ENCODE results near the gene BACH2.
A peak's percentile ranks its signal among the peaks of the same experiment; 100 is the strongest.

Gene BACH2

GRCh38 chr6:90098627-90099026 lies 198.0 kb downstream of the BACH2 start:
- peak; percentile 38 for DNase-seq (ENCODE audit: low read depth)
- no peak overlapping the region for H3K4me3 ChIP-seq (ENCODE audit: control insufficient read depth, low read depth, low read length)
- TF ChIP-seq CTCF (conservative IDR thresholded peaks at IDR 0.05; ENCODE audit: control insufficient read depth, insufficient read depth, low read depth, low read length), result no peak

- peak; percentile 70 for TF ChIP-seq CTCF (conservative IDR thresholded peaks at IDR 0.05; ENCODE audit: control insufficient read depth, insufficient read depth, low read depth, low read length)
- no peak overlapping the region for H3K4me3 ChIP-seq (ENCODE audit: control insufficient read depth, low read depth, low read length)
- DNase-seq (ENCODE audit: low read depth), result peak; percentile 93
These were observed 198.6 kb downstream of the BACH2 start for GRCh38 chr6:90098001-90098531.

GRCh38 chr6:90097356-90097755 lies 199.3 kb downstream of the BACH2 start:
- TF ChIP-seq CTCF (conservative IDR thresholded peaks at IDR 0.05; ENCODE audit: control insufficient read depth, insufficient read depth, low read depth, low read length), result no peak
- DNase-seq (ENCODE audit: low read depth), result no peak
- H3K4me3 ChIP-seq (ENCODE audit: control insufficient read depth, low read depth, low read length), result no peak overlapping the region

GRCh38 chr6:90096818-90097217 lies 199.8 kb downstream of the BACH2 start:
- TF ChIP-seq CTCF (conservative IDR thresholded peaks at IDR 0.05; ENCODE audit: control insufficient read depth, insufficient read depth, low read depth, low read length), result no peak
- H3K4me3 ChIP-seq (ENCODE audit: control insufficient read depth, low read depth, low read length), result no peak overlapping the region
- no peak for DNase-seq (ENCODE audit: low read depth)

- TF ChIP-seq CTCF (conservative IDR thresholded peaks at IDR 0.05; ENCODE audit: control insufficient read depth, insufficient read depth, low read depth, low read length), result no peak
- peak; percentile 44 for DNase-seq (ENCODE audit: low read depth)
- no peak overlapping the region for H3K4me3 ChIP-seq (ENCODE audit: control insufficient read depth, low read depth, low read length)
These were observed 200.9 kb downstream of the BACH2 start for GRCh38 chr6:90095788-90096187.

- no peak for TF ChIP-seq CTCF (conservative IDR thresholded peaks at IDR 0.05; ENCODE audit: control insufficient read depth, insufficient read depth, low read depth, low read length)
- DNase-seq (ENCODE audit: low read depth), result no peak
- no peak overlapping the region for H3K4me3 ChIP-seq (ENCODE audit: control insufficient read depth, low read depth, low read length)
These were observed 201.5 kb downstream of the BACH2 start for GRCh38 chr6:90095145-90095544.

- DNase-seq (ENCODE audit: low read depth), result no peak
- H3K4me3 ChIP-seq (ENCODE audit: control insufficient read depth, low read depth, low read length), result no peak overlapping the region
- no peak for TF ChIP-seq CTCF (conservative IDR thresholded peaks at IDR 0.05; ENCODE audit: control insufficient read depth, insufficient read depth, low read depth, low read length)
These were observed 203.0 kb downstream of the BACH2 start for GRCh38 chr6:90093558-90094073.
